Heart left ventricle (tissue), 13 donors: ENCODE results near the gene COL6A1.

ENCODE experiments used
- CTCF ChIP-seq, 12 donors: fragments of 200-600 bp; sonication (generic) in 4 of 12; IDR thresholded peaks; one replicate each; pipeline versions ENCODE4 v1.5.0 to v1.8.0; 2018 to 2022; ENCODE audit warnings: antibody characterized with exemption in 12 of 12, mild to moderate bottlenecking in 5 of 12
- POLR2A ChIP-seq, 2 donors: fragments of 450-650 bp; IDR thresholded peaks; one replicate each; pipeline ENCODE4 v1.6.1; 2017; ENCODE audit warnings: antibody characterized with exemption in 2 of 2, mild to moderate bottlenecking in 2 of 2, moderate library complexity in 2 of 2
- donor health status: ischemic (EF 13 %, LVEDD 7.1; RV severe dilation, severe dysfunction).
- donor health status: DM: no; HTN: yes; CAD: no.
- donor health status: DM: no; HTN: no; CAD: no.
- donor health status: ischemic (EF 25% LVEDD 6.9; RV normal size, moderate dysfunction).
- donor health status: ischemic (EF 25% LVEDD 5.7; RV mildly dilated, moderate dysfunction).
- donor health status: ischemic (EF 35%, LVEDD 5.7; RV mildly dilated, moderate dysfunction).
- donor health status: nonischemic (EF 11% LVEDD 7.7; RV severe dilation, severe dysfunction).
- donor health status: DM: yes; HTN: yes; CAD: no.
- donor health status: PGD.
- donor health status: ischemic (EF 29% LVEDD 5.4; RV normal size, mild dysfunction).
- donor health status: nonischemic (EF 23%, LVEDD 6.1; RV moderate dilation, normal function).

DNA sequence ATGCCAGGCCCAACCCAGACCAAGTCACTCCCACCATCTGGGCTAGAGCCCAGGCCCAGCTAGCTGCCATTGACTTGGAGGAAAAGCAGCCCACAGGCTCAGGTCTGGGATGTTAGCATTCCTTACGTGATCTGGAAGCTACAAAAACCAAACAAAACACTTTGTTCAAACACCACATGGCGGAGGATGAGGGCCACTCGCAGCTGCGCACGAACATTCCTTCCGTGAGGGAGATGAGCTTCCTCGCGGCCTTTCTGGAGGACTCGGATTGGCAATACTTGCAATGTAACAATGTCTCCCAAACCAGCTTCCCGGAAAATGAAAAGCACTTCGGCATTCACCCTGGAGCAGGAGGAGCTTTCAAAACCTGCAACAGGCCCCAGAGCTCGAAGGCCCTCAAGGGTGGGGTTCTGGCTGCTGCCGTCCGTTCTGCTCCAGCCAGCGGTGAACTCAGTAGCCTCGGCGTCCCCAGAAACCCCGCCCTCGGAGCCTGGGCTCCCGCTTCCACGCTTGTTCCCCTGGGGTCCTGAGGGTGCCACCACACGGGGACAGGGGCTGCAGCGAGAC lies 40.5 kb downstream of the COL6A1 start:
- TF ChIP-seq CTCF (IDR thresholded peaks at IDR 0.05) (no peak), POLR2A (IDR thresholded peaks at IDR 0.05) (no peak)
